Activated CD4-positive, alpha-beta T cell treated with anti-CD3 and anti-CD28 coated beads, Interleukin-10, Interleukin-2, amounts not matched to agents 100 ng/mL and 50 ng/mL, durations not matched to agents 16 hours and 8 hours (primary cell): ENCODE results near the gene NGFR.

Source experiments
- DNase-seq: peaks from one replicate; pipeline ENCODE4 v3.0.0-alpha.2; 2020

NGFR gene

DNA sequence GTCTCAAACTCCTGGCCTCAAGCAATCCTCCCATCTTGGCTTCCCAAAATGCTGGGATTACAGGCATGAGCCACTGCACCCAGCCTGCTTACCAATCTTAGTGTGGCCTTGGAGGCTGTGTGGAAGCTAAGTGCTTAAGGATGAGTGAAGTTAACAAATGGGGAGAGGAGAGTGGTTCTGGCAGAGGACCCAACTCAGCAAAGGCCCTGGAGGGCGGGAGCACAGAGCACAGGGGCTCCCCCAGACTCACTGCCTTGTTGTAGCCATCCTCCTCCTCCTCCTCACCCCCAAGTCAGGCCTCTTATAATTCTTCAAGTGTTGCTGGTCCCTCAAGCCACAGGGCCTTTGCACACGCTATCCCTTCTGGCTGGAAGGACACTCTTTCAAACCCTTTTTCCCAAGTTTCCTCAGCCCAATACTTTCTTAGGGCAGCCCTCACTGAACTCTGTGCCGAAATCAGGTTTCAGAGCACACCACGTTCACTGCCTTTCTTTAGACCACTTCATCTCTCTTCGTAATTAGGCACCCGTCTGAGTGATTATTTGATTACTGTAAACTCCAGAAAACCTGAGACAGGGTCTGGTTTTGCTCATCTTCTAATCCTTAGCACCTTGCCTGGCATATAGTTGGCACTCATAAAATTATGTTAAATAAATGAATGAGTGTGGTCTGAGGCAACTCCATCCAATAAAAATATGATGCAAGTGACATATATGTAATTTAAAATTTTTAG is 23.4 kb downstream of the NGFR start:
- DNase-seq: no peak

DNA sequence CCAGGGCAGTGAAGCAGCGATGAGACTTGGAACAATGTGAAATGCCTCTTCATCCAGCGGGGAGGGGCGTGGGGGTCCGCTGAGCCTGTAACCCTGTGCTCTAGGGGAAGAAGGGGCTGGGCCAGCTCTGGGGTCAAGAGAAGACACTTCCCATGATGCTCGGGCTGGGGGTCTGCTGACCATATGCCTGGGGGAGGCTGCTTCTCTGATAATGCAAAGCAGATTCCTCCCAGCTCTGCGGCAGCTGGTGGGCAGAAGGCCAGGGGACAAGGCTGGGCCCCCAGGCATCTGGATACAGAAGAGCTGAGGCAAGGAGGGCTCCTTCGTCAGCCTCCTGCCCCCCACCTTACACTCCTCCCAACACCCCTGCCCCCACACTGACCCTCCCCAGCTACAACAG is 24.7 kb downstream of the NGFR start:
- no peak for DNase-seq

DNA sequence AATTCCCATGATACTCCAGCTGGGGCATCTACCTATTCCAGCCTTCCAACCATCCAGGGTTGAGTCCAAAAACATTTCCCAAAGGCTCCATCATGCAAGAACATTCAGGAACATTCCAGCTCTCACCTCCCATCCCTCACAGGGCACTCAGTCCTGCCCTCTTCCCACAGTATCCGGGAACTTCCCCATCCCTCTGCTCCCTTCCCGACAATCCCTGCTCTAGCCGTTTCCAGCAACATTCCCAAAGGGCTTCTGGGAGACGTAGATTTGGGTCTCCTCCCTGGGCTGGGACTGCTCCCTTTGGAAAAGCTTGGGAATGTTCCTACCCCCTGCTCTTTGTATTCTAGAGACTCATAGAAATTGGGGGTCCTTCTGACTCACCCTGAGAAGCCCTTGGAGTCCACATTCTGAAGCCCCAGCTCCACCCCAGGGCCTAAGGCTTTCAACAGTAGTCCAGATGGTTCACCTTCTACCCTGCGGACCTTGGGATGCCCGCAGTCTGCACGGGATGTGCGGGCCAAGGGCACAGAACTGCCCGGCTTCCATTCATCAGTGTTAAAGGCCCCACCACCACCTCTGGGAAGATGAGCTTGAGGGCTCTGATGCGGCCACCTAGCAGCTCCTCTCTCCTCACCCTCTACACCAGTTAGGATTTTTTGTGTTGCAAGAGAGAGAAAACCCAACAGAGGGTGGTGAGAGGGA is 25.4 kb downstream of the NGFR start:
- DNase-seq: no peak

DNA sequence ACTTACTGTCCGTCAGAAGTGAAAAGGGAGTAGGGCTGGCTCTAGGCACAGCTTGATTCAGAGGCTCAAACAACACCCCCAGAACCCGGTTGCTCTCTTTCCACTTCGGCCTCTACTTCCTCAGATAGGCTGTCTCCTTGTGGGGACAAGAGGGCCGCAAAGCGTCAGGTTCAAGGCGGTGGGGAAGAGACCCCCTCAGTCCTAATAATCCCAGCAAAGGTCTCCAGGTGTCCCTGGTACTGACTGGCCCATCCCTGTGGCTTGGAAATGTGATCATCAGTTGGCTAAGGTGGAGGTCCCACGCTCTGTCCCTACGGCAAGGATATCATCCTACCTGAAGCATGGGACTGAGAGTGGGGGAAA is 26.0 kb downstream of the NGFR start:
- DNase-seq: no peak

DNA sequence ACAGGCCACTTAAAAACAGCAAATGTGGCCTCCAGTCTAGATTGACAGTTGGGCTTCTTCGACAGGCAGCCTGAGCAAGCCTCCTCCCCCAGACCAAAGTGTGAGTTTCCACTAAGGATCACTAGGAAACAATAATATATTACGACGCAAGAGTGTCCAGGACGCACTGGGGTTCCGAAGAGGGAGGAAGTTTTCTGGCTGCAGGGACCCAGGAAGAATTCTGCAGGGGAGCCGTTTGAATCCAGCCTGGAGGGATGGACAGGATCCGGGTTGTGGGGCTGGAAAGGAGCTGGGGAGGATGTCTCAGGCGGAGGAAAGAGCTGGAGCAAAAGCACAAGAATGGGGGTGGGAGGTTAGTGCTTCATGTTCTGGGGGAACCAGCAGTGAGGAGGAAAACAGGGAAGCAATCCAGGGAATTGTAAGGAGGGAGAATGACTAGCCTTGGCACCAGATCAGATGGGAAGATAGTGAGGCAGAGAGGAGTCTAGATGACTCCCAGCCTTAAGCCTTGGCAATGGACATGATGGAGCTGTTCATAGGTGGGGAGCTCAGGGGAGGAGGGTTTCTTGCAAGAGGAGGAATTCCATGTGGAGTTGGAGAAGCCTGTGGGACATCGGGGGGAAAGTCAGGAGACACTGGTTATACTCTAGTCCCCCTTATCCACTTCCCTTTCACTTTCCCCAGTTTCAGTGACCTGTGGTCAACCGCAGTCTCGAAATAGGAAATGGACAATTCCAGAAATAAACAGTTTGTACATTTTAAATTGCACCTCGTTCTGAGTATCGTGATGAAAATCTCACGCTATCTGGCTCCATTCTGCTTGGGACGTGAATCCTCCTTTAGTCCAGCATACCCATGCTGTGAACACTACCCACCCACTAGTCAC is 26.6 kb downstream of the NGFR start:
- DNase-seq: no peak

DNA sequence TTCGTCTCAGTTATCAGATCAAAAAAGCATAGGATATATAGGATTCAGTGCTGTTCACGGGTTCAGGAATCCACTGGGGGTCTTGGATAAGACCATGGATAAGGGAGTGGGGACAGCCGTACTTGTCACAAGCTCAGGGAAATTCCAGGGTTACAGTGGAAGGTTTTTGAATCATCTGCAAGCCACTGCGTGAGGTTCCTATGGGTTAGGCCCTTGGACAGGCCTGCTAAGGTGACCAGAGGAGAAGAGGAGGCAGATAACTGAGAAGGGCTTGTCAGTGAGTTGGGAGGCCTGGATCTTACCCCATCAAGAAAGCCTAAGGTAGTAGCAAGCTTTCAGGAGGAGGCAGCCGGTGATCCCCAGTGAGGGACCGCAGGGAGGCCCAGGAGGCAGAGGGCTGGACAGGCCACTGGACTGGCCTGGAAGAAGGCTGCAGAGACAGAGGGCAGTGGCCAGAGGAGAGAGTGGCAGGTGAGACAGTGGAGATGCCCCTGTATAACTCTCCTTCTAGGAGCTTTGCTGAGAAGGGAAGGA is 27.3 kb downstream of the NGFR start:
- DNase-seq: no peak

DNA sequence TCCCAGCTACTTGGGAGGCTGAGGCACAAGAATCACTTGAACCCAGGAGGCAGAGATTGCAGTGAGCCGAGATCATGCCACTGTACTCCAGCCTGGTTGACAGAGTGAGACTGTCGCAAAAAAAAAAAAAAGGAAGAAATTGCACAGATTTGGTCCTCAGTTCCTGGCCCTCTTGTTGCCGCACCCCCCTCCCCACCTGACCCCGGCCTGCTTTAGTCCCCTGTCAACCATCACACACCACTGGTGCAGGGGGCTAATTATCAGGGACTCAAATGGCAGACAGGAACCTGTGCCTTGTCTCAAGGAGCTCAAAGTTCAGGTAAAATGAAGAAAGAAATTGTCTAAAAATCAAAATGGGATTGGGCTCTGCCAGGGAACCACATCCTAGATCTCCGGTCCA is 28.1 kb downstream of the NGFR start:
- DNase-seq: no peak

DNA sequence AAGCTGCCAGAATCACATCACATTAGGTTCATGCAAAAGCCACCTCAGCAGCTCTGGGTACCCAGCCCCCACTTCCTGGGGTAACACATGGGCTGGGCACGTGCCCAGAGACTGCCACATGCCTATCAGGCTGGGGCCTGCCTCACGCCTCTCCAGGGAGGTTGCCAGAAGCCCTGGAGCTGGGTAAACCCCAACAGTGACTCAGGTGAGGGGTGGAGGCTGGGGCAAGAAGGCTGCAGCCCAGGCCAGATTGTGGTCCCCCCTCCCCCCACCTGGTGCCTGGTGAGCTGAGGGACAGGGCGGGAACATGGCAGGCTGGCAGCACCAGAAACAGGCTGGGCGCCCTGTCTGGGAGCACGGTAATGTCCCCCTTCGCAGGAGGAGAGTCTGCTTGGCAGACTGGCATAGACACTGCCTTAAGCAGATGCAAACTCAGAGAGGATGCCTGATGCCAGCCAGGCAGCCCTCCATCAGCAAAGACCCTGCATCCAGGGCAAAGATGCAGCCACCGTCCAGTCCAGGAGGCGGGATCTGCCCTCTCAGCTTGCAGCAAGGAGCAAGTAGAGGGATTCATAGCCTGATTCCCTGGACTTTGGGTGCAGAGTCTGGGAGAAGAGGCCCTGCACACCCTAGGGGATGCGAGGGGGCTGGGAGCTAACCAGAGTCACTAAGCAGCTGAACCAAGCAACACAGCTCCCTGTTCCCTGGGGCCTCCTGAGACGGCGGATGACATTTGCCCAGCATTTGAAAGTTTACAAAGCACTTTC is 28.8 kb downstream of the NGFR start:
- peak; percentile 66 for DNase-seq

DNA sequence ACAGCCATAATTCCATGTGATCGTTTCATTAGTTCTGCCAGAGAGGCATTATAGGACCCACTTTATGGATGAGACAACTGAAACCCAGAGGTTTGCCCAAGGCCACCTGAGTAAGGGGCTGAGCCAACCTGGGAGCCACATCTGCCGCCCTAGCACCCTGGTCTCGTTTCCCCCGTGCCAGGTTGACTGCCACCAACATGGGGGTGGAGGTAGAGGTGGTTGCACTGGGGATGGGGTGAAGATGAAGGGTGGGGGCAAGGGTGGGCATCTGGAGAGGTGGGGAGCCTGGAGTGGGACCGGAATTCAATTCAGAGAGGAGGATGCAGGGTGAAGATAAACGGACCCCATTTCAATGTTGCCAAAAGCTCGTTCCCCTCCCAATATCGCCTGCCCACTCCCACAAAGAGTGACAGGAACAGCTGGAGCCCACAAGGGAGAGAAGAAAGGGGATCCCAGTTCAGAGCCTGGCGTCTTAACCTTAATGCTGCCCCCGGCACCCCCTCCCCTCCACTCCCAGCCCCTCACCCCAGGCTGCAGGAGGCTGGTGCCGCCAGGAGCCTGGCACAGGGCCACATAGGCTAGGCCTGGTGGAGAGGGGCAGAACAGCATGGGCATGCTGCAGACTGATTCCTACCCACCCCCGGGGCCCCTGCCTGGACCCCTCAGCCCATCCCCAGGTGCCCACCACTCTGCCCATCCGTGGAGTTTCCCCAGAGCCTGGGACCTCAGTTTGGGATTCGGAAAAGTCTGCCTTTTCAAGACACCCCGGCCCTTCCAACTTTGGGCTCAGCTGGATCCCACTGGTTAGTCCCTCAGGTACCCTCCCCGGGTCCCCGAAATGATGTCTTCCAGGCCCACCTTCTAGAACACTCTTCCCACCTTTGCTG is 29.6 kb downstream of the NGFR start:
- no peak for DNase-seq

DNA sequence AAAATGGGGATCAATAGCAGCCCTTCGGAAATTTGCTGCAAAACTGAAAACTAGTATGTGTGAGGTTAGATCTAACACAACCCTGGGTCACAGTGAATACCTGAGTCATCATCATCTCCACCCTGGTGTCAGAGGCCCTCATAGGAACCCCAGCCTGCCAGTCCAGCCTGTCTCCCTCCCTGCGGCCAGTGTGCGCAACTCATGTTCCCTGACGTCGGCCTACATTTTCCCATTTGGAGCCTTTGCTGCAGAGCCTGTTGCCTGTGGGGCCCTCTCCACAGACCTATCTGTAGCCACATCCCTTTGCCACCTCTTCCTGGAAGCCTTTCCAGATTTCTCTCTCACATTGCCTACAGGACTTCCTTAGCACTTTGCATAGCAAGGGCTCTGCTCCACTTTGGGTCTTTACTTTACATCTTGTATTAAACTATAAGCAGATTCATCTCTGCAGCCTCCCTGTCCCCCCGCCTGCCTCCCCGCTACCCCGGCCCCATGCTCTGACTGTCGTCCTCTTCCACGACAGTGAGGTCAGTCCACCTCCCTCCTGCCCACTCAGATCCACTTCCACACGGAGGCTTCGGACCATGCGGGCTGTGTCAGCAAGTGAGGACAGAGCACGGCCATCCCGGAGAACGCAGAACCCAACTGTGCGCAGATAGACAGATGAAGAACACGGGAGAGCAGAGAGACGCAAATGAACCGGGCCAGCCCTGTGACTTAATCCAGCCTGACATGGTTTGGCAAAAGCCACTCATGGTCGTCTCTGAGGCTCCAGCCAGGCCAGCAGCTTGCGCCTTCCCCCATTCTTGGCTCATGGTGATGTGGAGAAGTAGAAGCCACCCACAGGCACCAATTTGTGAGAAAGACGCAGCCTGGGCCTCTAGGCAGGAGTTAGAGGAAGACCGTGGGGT is 31.0 kb downstream of the NGFR start:
- no peak for DNase-seq

DNA sequence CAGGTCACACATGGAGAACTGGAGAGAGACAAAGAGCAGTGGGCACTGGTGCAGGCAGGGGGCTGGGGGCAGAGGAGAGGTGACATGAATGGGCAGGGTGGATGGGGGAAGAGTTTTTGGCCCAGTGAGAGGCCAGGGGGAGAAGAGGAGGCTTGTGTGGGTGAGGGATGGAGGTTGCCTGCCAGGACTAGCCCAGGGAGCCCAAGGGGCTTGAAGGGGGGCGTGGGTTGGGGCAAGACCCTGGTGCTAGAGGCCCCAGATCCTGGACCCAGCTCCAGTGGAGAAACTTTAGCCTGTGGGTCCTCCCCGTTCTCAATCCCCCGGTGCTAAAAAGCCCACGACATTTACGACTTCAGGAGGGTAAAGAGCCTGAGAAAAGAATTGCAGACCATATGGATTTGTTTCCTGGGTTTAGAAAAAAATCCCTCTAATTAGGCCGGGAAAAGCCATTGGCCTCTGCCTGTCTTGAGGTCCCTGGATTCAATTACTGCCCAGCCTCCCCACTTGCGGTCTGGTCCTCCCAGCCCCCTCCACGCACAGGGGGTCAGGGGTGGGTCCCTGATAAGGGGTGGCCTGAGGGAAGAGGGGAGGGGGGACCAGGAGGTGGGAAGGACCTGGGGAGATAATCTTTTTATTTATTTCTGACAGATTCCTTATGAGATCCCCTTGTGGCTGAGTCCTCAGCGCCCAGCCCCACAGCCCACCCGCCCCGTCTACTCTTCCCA is 33.0 kb downstream of the NGFR start:
- DNase-seq: no peak

DNA sequence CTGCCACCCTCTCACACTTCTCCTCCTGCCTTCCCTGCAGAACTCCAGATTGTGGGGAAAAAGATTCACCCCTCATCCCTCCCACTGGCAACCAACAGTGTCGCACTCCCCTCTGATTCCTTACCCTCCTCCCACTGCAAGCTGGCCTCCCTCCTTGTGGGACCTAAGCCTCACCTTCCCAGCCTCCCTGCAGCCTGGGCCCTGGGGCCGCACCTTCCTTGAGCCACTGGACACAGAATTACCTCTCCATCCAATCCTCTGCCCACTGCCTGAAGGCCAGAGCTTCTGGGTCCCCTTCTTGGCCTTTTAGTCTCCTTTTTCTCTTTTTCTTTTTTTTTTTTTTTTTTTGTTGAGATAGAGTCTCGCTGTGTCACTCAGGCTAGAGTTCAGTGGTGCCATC is 33.9 kb downstream of the NGFR start:
- DNase-seq: no peak

DNA sequence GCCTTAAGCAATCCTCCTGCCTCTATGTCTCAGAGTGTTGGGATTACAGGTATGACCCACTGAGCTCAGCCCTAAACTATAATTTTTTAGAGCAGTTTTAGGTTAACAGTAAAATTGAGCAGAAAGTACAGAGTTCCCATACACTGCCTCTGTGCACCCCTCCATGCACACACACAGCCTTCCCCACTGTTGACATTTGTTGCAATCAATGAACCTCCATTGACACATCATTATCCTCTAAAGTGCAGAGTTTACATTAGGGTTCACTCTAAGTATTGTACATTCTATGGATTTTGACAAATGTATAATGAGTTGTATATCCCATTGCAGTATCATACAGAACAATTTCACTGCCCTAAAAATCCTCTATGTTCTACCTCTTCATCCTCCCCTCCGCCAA is 35.0 kb downstream of the NGFR start:
- no peak for DNase-seq

DNA sequence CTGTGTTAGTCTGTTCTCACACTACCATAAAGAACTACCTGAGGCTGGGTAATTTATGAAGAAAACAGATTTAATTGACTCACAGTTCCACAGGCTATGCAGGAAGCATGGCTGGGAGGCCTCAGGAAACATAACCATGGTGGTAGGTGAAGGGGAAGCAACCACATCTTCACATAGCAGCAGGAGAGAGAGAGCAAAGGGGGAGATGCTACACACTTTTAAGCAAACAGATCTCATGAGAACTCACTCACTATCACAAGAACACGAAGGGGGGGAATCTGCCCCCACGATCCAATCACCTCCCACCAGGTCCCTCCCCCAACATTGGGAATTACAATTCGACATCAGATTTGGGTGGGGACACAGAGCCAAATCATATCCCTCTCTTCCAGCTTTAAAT is 48.8 kb downstream of the NGFR start:
- no peak for DNase-seq

DNA sequence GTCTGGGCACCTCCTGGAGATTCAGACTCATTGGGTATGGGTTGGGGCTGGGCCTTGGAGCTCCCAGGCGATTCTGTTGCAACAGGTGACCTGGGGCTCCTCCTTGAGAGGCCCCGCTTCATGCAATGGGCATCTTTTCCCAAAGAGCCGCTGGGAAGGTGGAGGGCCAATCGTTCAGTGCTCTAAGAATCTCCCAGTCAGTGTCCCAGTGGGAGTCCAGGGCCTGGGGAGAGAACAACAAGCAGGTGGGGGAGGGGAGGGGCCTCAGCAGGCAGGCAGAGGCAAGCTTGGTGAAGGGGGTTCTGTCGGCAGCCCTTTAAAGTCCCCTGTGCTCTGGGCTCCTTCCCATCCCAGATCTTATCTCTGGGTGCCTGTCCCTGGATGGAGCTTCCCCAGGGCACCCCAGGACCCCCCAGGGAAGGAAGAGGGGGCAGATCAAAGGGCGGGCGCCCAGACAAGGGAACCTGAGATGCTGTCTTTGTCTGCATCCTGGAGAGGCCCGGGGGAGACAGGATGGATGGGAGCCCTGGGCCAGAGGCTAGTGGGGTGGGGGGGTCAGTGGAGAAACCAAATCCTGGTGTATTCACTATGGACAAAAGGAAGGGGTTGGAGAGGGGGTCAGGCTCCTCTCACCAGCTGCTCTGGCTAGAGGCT is 50.0 kb downstream of the NGFR start:
- DNase-seq: no peak

DNA sequence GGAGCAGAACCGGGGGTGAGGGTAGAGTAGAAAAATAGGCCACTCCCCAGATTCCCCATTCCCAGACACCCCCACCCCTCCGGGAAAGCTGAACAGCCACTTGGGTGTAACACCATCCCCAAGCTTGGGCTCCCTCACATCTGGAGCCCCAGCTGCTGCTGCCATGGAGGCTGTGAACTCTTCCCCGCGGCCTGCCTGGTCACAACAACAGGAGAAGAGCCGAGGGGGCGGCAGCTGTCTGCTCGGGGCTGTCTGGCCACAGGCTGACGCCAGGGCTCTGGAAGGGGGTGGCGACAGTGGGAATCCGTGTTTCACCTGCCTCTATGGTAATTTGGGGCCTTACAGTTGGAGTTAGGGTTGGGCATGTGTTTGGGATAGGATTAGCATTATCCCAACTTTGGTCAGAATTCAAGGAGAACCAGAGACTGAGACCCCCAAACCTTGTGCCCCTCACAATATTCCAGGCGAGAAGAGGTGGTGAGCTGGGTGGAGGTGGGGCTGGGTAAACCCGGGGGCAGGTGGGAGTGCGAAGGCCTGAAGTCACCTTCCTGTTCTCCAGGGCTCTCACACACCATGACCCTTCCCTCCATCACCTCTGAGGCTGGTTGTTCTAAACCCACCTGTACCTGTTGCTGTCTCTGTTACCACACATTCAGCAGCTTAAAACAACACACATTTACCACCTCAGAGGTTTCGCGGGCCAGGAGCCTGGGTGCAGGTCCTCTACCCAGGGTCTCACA is 50.9 kb downstream of the NGFR start:
- no peak for DNase-seq

DNA sequence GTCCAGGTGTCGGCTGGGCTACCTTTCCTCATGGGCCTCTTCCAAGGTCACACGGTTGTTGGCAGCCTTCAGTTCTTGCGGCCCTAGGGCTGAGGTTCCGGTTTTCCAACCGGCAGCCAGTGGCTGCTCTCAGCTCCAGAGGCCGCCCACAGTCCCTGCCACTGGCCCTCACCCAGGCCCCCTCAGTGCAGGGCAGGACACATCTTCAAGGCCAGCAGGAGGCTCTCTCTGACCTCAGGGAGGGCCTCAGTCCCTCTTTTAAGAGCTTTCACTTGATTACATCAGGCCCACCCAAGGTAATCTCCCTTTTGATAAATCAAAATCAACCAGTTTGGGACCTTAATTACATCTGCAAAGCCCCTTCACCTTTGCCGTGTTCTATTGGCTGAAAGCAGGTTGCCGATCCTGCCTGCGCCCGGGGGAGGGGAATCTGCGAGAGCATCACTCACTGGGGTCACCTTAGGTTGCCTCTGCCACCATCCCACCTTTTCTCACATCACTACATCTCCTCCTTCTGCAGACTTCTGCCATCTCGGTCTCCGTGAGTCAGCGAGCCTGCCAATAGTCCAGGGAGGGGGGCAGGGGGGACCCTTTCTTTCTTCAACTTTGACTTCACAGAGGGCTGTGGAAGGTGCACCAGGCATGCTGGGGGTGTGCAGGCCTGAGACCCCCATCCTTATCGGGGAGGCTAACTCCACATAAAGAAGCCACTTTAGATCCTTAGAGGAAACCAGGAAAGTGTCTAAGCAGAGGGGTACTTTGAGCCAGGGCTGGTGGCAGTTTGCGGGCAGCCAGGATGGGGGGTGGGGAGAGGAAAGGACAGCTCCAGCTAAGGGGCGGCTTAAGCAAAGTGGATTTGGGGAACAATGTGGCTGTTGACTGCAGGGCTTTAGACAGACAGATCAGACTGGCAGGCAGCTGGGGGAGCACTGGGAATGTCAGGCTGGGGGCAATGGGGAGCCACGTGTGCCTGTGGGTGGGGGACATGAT is 51.7 kb downstream of the NGFR start:
- no peak for DNase-seq
